Measurements from ENCODE around the gene ARSG. TPM values are rescaled to one million over a fixed set of nuclear protein-coding genes. Genes with fewer than 3 reads are reported as not detected.
A peak's percentile ranks its signal among the peaks of the same experiment; 100 is the strongest.
"Not testable (repeated sequence)": the region's sequence is repeated elsewhere in the genome, so short reads cannot be mapped to it uniquely, and the experiment has no call there.

The ARSG gene
- total RNA-seq, 2 experiments from 2014 or later = 9.8 to 10.8 TPM

- intact Hi-C loops (cut with micrococcal nuclease); H3K4me1 Mint-ChIP-seq (ENCODE audit: low read depth); H3K27me3 Mint-ChIP-seq; H3K27ac Mint-ChIP-seq; POLR2A ChIA-PET; H3K4me3 Mint-ChIP-seq; DNase-seq; CTCF ChIA-PET: not testable (repeated sequence)
- Mint-ChIP-seq H3K9me3 (peaks cover 45% of the 10 kb centered on the region), H3K36me3 (peaks cover 30% of the 10 kb centered on the region)
Observed at GRCh38 chr17:68407656-68408055, 116.4 kb downstream of the ARSG start.

- H3K9me3 Mint-ChIP-seq = peaks cover 18% of the 10 kb centered on the region
- H3K4me1 Mint-ChIP-seq (ENCODE audit: low read depth) = peaks cover 19% of the 10 kb centered on the region
- peak overlapping the region; percentile 91 for H3K4me3 Mint-ChIP-seq
- ChIA-PET CTCF (interaction anchor here (1.0 to 1.3 kb wide), 5 partner anchors 15 to 214 kb away, joined by 3 to 5 read pairs (median 3); no protein-coding TSS in a partner anchor), POLR2A (interaction anchor here (1.2 to 1.4 kb wide), 2 partner anchors 122 to 124 kb away, joined by 3 to 4 read pairs; partner anchors contain the start of genes ARSG and SLC16A6)
- H3K27me3 Mint-ChIP-seq; H3K36me3 Mint-ChIP-seq; intact Hi-C loops (cut with micrococcal nuclease): not testable (repeated sequence)
- DNase-seq = peak; percentile 79
- H3K27ac Mint-ChIP-seq = peak overlapping the region; percentile 85
Observed at GRCh38 chr17:68413597-68414560, 122.6 kb downstream of the ARSG start.

- H3K36me3 Mint-ChIP-seq; intact Hi-C loops (cut with micrococcal nuclease); DNase-seq; H3K27me3 Mint-ChIP-seq: not testable (repeated sequence)
- CTCF ChIA-PET = interaction anchor here (1.0 to 1.5 kb wide), 4 partner anchors 16 to 87 kb away, joined by 3 to 4 read pairs (median 3); no protein-coding TSS in a partner anchor
- Mint-ChIP-seq H3K4me3 (peak overlapping the region; percentile 91), H3K9me3 (peaks cover 18% of the 10 kb centered on the region), H3K4me1 (ENCODE audit: low read depth) (peaks cover 19% of the 10 kb centered on the region), H3K27ac (peak overlapping the region; percentile 85)
- POLR2A ChIA-PET = interaction anchor here (1.4 kb wide), 1 partner anchor 125 kb away, joined by 4 read pairs; no protein-coding TSS in a partner anchor
Observed at GRCh38 chr17:68414901-68415300, 123.6 kb downstream of the ARSG start.

- ChIA-PET POLR2A (no interaction called here), CTCF (interaction anchor here (2.2 kb wide), 1 partner anchor 19 kb away, joined by 12 read pairs; no protein-coding TSS in a partner anchor)
- no peak overlapping the region for H3K4me3 Mint-ChIP-seq
- H3K27me3 Mint-ChIP-seq = no peaks in the 10 kb centered on the region
- DNase-seq = no peak
- peaks cover 13% of the 10 kb centered on the region for H3K9me3 Mint-ChIP-seq
- intact Hi-C loops (cut with micrococcal nuclease) = no loop called here
- H3K36me3 Mint-ChIP-seq = peaks cover 16% of the 10 kb centered on the region
- no peak overlapping the region for H3K27ac Mint-ChIP-seq
- peaks cover 19% of the 10 kb centered on the region for H3K4me1 Mint-ChIP-seq (ENCODE audit: low read depth)
Observed at GRCh38 chr17:68417317-68417716, 126.0 kb downstream of the ARSG start.

- no peak overlapping the region for H3K27ac Mint-ChIP-seq
- DNase-seq = no peak
- CTCF ChIA-PET = no interaction called here
- intact Hi-C loops (cut with micrococcal nuclease) = no loop called here
- peaks cover 13% of the 10 kb centered on the region for H3K9me3 Mint-ChIP-seq
- no peak overlapping the region for H3K4me3 Mint-ChIP-seq
- no peaks in the 10 kb centered on the region for H3K27me3 Mint-ChIP-seq
- H3K4me1 Mint-ChIP-seq (ENCODE audit: low read depth) = peaks cover 19% of the 10 kb centered on the region
- H3K36me3 Mint-ChIP-seq = peaks cover 17% of the 10 kb centered on the region
- POLR2A ChIA-PET = no interaction called here
Observed at GRCh38 chr17:68418876-68419275, 127.6 kb downstream of the ARSG start.

GRCh38 chr17:68420065-68420464, 128.8 kb downstream of the ARSG start:
- peaks cover 19% of the 10 kb centered on the region for H3K36me3 Mint-ChIP-seq
- intact Hi-C loops (cut with micrococcal nuclease) = no loop called here
- H3K4me3 Mint-ChIP-seq = no peak overlapping the region

GRCh38 chr17:68421486-68421885, 130.2 kb downstream of the ARSG start:
- H3K27me3 Mint-ChIP-seq = no peaks in the 10 kb centered on the region
- peaks cover 20% of the 10 kb centered on the region for H3K36me3 Mint-ChIP-seq
- H3K4me3 Mint-ChIP-seq = no peak overlapping the region
- intact Hi-C loops (cut with micrococcal nuclease) = no loop called here
- no peak for DNase-seq
- H3K4me1 Mint-ChIP-seq (ENCODE audit: low read depth) = no peaks in the 10 kb centered on the region
- POLR2A ChIA-PET = no interaction called here
- H3K9me3 Mint-ChIP-seq = peaks cover 4% of the 10 kb centered on the region
- H3K27ac Mint-ChIP-seq = no peak overlapping the region
- CTCF ChIA-PET = interaction anchor here (1.2 kb wide), 1 partner anchor 10 kb away, joined by 5 read pairs; no protein-coding TSS in a partner anchor

More at GRCh38 chr17:68420065-68420464, 128.8 kb downstream of the ARSG start:
- ChIA-PET POLR2A (no interaction called here), CTCF (no interaction called here)
- peaks cover 7% of the 10 kb centered on the region for H3K4me1 Mint-ChIP-seq (ENCODE audit: low read depth)
- H3K9me3 Mint-ChIP-seq = peaks cover 13% of the 10 kb centered on the region
- no peak overlapping the region for H3K27ac Mint-ChIP-seq
- no peak for DNase-seq
- no peaks in the 10 kb centered on the region for H3K27me3 Mint-ChIP-seq

GRCh38 chr17:68422821-68423220, 131.5 kb downstream of the ARSG start:
- DNase-seq = no peak
- CTCF ChIA-PET = no interaction called here
- Mint-ChIP-seq H3K36me3 (peaks cover 15% of the 10 kb centered on the region), H3K27ac (no peak overlapping the region), H3K27me3 (no peaks in the 10 kb centered on the region), H3K4me3 (no peak overlapping the region), H3K4me1 (ENCODE audit: low read depth) (no peaks in the 10 kb centered on the region), H3K9me3 (no peaks in the 10 kb centered on the region)
- intact Hi-C loops (cut with micrococcal nuclease) = no loop called here
- POLR2A ChIA-PET = no interaction called here

- Mint-ChIP-seq H3K27me3 (no peaks in the 10 kb centered on the region), H3K4me3 (no peak overlapping the region), H3K27ac (no peak overlapping the region), H3K9me3 (no peaks in the 10 kb centered on the region), H3K4me1 (ENCODE audit: low read depth) (no peaks in the 10 kb centered on the region), H3K36me3 (peaks cover 15% of the 10 kb centered on the region)
- DNase-seq = no peak
- intact Hi-C loops (cut with micrococcal nuclease) = no loop called here
- ChIA-PET POLR2A (no interaction called here), CTCF (no interaction called here)
Observed at GRCh38 chr17:68423251-68423650, 132.0 kb downstream of the ARSG start.

GRCh38 chr17:68424203-68424602, 132.9 kb downstream of the ARSG start:
- POLR2A ChIA-PET = no interaction called here
- Mint-ChIP-seq H3K9me3 (no peaks in the 10 kb centered on the region), H3K36me3 (peaks cover 15% of the 10 kb centered on the region), H3K27me3 (no peaks in the 10 kb centered on the region), H3K27ac (no peak overlapping the region), H3K4me3 (no peak overlapping the region), H3K4me1 (ENCODE audit: low read depth) (no peaks in the 10 kb centered on the region)
- CTCF ChIA-PET = interaction anchor here (1.1 to 1.2 kb wide), 2 partner anchors 136 to 161 kb away, joined by 3 to 4 read pairs; no protein-coding TSS in a partner anchor
- no peak for DNase-seq
- intact Hi-C loops (cut with micrococcal nuclease) = no loop called here

- H3K4me1 Mint-ChIP-seq (ENCODE audit: low read depth) = no peaks in the 10 kb centered on the region
- H3K36me3 Mint-ChIP-seq = peaks cover 17% of the 10 kb centered on the region
- no peak for DNase-seq
- POLR2A ChIA-PET = no interaction called here
- CTCF ChIA-PET = interaction anchor here (1.1 to 1.3 kb wide), 3 partner anchors 12 to 162 kb away, joined by 3 to 6 read pairs (median 4); no protein-coding TSS in a partner anchor
- H3K27ac Mint-ChIP-seq = no peak overlapping the region
- intact Hi-C loops (cut with micrococcal nuclease) = no loop called here
- no peak overlapping the region for H3K4me3 Mint-ChIP-seq
- no peaks in the 10 kb centered on the region for H3K27me3 Mint-ChIP-seq
- H3K9me3 Mint-ChIP-seq = no peaks in the 10 kb centered on the region
Observed at GRCh38 chr17:68424861-68425260, 133.6 kb downstream of the ARSG start.

GRCh38 chr17:68425979-68426378, 134.7 kb downstream of the ARSG start:
- no peak for DNase-seq
- H3K4me1 Mint-ChIP-seq (ENCODE audit: low read depth) = no peaks in the 10 kb centered on the region
- ChIA-PET CTCF (no interaction called here), POLR2A (no interaction called here)
- intact Hi-C loops (cut with micrococcal nuclease) = no loop called here
- peaks cover 10% of the 10 kb centered on the region for H3K36me3 Mint-ChIP-seq
- H3K27ac Mint-ChIP-seq = no peak overlapping the region
- H3K27me3 Mint-ChIP-seq = no peaks in the 10 kb centered on the region
- no peaks in the 10 kb centered on the region for H3K9me3 Mint-ChIP-seq
- no peak overlapping the region for H3K4me3 Mint-ChIP-seq

Data from activated CD4-positive, alpha-beta memory T cell treated with anti-CD3 and anti-CD28 coated beads for 36 hours (primary cell).